Measurements from ENCODE around the gene DCST2. TPM values are rescaled to one million over a fixed set of nuclear protein-coding genes. Genes with fewer than 3 reads are reported as not detected.

DCST2 gene
- total RNA-seq, 1 experiment from 2014 or later, result 0.61 TPM

GRCh38 chr1:154994269-154994587 is 39.4 kb downstream of the DCST2 start:
- Mint-ChIP-seq H3K9me3 (ENCODE audit: unreplicated experiment) (no peaks in the 10 kb centered on the region), H3K4me3 (ENCODE audit: unreplicated experiment) (no peak overlapping the region), H3K4me1 (ENCODE audit: low read depth, unreplicated experiment) (peaks cover 26% of the 10 kb centered on the region), H3K27ac (ENCODE audit: unreplicated experiment) (peak overlapping the region; percentile 48), H3K36me3 (ENCODE audit: insufficient read depth, unreplicated experiment) (peaks cover 21% of the 10 kb centered on the region), H3K27me3 (ENCODE audit: insufficient read depth, unreplicated experiment) (no peaks in the 10 kb centered on the region)
- ChIA-PET CTCF (interaction anchor here (0.6 to 1.8 kb wide), 7 partner anchors 11 to 1031 kb away, joined by 3 to 8 read pairs (median 6); partner anchors contain the start of genes FLAD1, PBXIP1, PYGO2 and SLC39A1), POLR2A (interaction anchor here (1.2 to 1.5 kb wide), 3 partner anchors 11 to 33 kb away, joined by 6 to 14 read pairs (median 7); partner anchors contain the start of genes CKS1B, FLAD1 and PYGO2)
- intact Hi-C loops (cut with micrococcal nuclease; ENCODE audit: unreplicated experiment), result no loop called here
- Histone ChIP-seq H3K27me3 (replicated peaks; ENCODE audit: control insufficient read depth, insufficient read depth, low read length) (no peaks in the 10 kb centered on the region), H3K4me3 (ENCODE audit: low read depth, low read length) (no peak overlapping the region), H3K36me3 (ENCODE audit: control insufficient read depth, insufficient read depth, low read length) (peaks cover 3% of the 10 kb centered on the region; the same call in 1 of the 2 replicates), H3K4me1 (0 out of 2 replicates have a peak, but pooled peaks cover 11% of the 10 kb centered on the region), H3K9me3 (no peaks in the 10 kb centered on the region)
- no peak for DNase-seq
- BruUV-seq (replicated peaks), result no TSS peak
- TF ChIP-seq CTCF (IDR thresholded peaks at IDR 0.05; ENCODE audit: insufficient read depth in 1 of 2, low read depth in 1 of 2, low read length in 1 of 2, severe bottlenecking in 1 of 2, unreplicated experiment in 1 of 2), result no peak

- Histone ChIP-seq H3K4me3 (ENCODE audit: low read depth, low read length) (no peak within 1 kb of the TSS), H3K27me3 (replicated peaks; ENCODE audit: control insufficient read depth, insufficient read depth, low read length) (no peaks in the 10 kb centered on the region), H3K36me3 (ENCODE audit: control insufficient read depth, insufficient read depth, low read length) (peaks cover 3% of the 10 kb centered on the region; the same call in 1 of the 2 replicates), H3K9me3 (no peaks in the 10 kb centered on the region), H3K4me1 (0 out of 2 replicates have a peak, but pooled peaks cover 7% of the 10 kb centered on the region)
- Mint-ChIP-seq H3K36me3 (ENCODE audit: insufficient read depth, unreplicated experiment) (peaks cover 21% of the 10 kb centered on the region), H3K4me1 (ENCODE audit: low read depth, unreplicated experiment) (peaks cover 21% of the 10 kb centered on the region), H3K27ac (ENCODE audit: unreplicated experiment) (peak within 1 kb of the TSS; percentile 48), H3K9me3 (ENCODE audit: unreplicated experiment) (no peaks in the 10 kb centered on the region), H3K4me3 (ENCODE audit: unreplicated experiment) (no peak within 1 kb of the TSS), H3K27me3 (ENCODE audit: insufficient read depth, unreplicated experiment) (no peaks in the 10 kb centered on the region)
- no peak for TF ChIP-seq CTCF (IDR thresholded peaks at IDR 0.05; ENCODE audit: insufficient read depth in 1 of 2, low read depth in 1 of 2, low read length in 1 of 2, severe bottlenecking in 1 of 2, unreplicated experiment in 1 of 2)
- no TSS peak for BruUV-seq (replicated peaks)
- ChIA-PET POLR2A (interaction anchor here (0.9 to 1.5 kb wide), 5 partner anchors 9 to 32 kb away, joined by 3 to 14 read pairs (median 6); partner anchors contain the start of genes CKS1B, FLAD1 and PYGO2), CTCF (interaction anchor here (0.6 to 1.8 kb wide), 13 partner anchors 10 to 1030 kb away, joined by 3 to 8 read pairs (median 4); partner anchors contain the start of genes FLAD1, PBXIP1, PMVK and PYGO2)
- DNase-seq, result no peak
- intact Hi-C loops (cut with micrococcal nuclease; ENCODE audit: unreplicated experiment), result no loop called here
Observed at GRCh38 chr1:154993572-154994268, 39.9 kb downstream of the DCST2 start, which contains the start of gene LENEP. TSS of gene LENEP (plus strand) at chr1:154993586. CDS start at chr1:154993608, 22 bp downstream.

GRCh38 chr1:154992721-154993571 is 40.6 kb downstream of the DCST2 start:
- peaks cover 15% of the 10 kb centered on the region for H3K4me1 Mint-ChIP-seq (ENCODE audit: low read depth, unreplicated experiment)
- intact Hi-C loops (cut with micrococcal nuclease; ENCODE audit: unreplicated experiment), result no loop called here
- no peaks in the 10 kb centered on the region for H3K9me3 Mint-ChIP-seq (ENCODE audit: unreplicated experiment)

More at GRCh38 chr1:154992721-154993571, 40.6 kb downstream of the DCST2 start:
- Histone ChIP-seq H3K36me3 (ENCODE audit: control insufficient read depth, insufficient read depth, low read length) (peaks cover 6% of the 10 kb centered on the region), H3K27me3 (replicated peaks; ENCODE audit: control insufficient read depth, insufficient read depth, low read length) (no peaks in the 10 kb centered on the region), H3K4me3 (ENCODE audit: low read depth, low read length) (no peak overlapping the region), H3K9me3 (no peaks in the 10 kb centered on the region), H3K4me1 (0 out of 2 replicates have a peak, but pooled peaks cover 7% of the 10 kb centered on the region)
- no peaks in the 10 kb centered on the region for H3K27me3 Mint-ChIP-seq (ENCODE audit: insufficient read depth, unreplicated experiment)
- peaks cover 29% of the 10 kb centered on the region for H3K36me3 Mint-ChIP-seq (ENCODE audit: insufficient read depth, unreplicated experiment)
- POLR2A ChIA-PET, result interaction anchor here (0.9 to 1.5 kb wide), 4 partner anchors 8 to 32 kb away, joined by 3 to 14 read pairs (median 4); partner anchors contain the start of genes CKS1B, FLAD1 and PYGO2
- H3K4me3 Mint-ChIP-seq (ENCODE audit: unreplicated experiment), result no peak overlapping the region
- H3K27ac Mint-ChIP-seq (ENCODE audit: unreplicated experiment), result no peak overlapping the region
- TF ChIP-seq CTCF (IDR thresholded peaks at IDR 0.05; ENCODE audit: insufficient read depth in 1 of 2, low read depth in 1 of 2, low read length in 1 of 2, severe bottlenecking in 1 of 2, unreplicated experiment in 1 of 2), result peak in 1 of 2 experiments; percentile 36
- CTCF ChIA-PET, result interaction anchor here (0.6 to 1.8 kb wide), 9 partner anchors 10 to 69 kb away, joined by 3 to 6 read pairs (median 3); partner anchors contain the start of genes FLAD1 and PMVK
- BruUV-seq (replicated peaks), result no TSS peak
- DNase-seq, result peak in 1 of 2 experiments; percentile 30
